A673 (cell line): ENCODE results near the gene CTNNA3. TPM values are rescaled to one million over a fixed set of nuclear protein-coding genes. Genes with fewer than 3 reads are reported as not detected.
A peak's percentile ranks its signal among the peaks of the same experiment; 100 is the strongest.

Experiments used
- BruUV-seq: library from RNA; stranded (reverse); fragments of 400-500 nt; replicated peaks from 2 replicates; lab custom pipeline; 2021; lab: Mats Ljungman, UMichigan
- CTCF ChIA-PET: fragments of 300-600 bp; sonication (Branson Sonifier 250); formaldehyde crosslinking; loops from one replicate; lab custom pipeline; 2022; ENCODE audit warnings: antibody characterized with exemption; lab: Charles Lee
- POLR2A ChIA-PET: fragments of 300-600 bp; sonication (Branson Sonifier 250); formaldehyde crosslinking; loops from one replicate; lab custom pipeline; 2022; ENCODE audit warnings: antibody characterized with exemption; ENCODE audit not compliant: low non-redundant PET; lab: Charles Lee
- DNase-seq: peaks from one replicate; pipeline ENCODE4 v3.0.0-alpha.2; 2015; ENCODE audit warnings: low spot score
- H3K27ac ChIP-seq: fragments of 200-600 bp; sonication (generic); 2 replicates; pipeline ENCODE4 v1.5.1; 2016; ENCODE audit warnings: mixed run types, low read depth, mild to moderate bottlenecking, mixed read lengths, antibody characterized with exemption, low read length; ENCODE audit not compliant: poor library complexity, severe bottlenecking
- H3K27me3 ChIP-seq: fragments of 200-600 bp; sonication (generic); replicated peaks from 2 replicates; pipeline ENCODE4 v1.6.1; 2017; ENCODE audit warnings: mixed run types, low read depth, mild to moderate bottlenecking, mixed read lengths, antibody characterized with exemption, low read length; ENCODE audit not compliant: insufficient read depth, poor library complexity
- H3K36me3 ChIP-seq: fragments of 200-600 bp; sonication (generic); 2 replicates; pipeline ENCODE4 v1.6.1; 2016; ENCODE audit warnings: mixed run types, mild to moderate bottlenecking, mixed read lengths, antibody characterized with exemption, low read length; ENCODE audit not compliant: insufficient read depth, poor library complexity, severe bottlenecking
- H3K4me1 ChIP-seq: fragments of 200-600 bp; sonication (generic); 2 replicates; pipeline ENCODE4 v1.6.1; 2017; ENCODE audit warnings: mixed run types, mild to moderate bottlenecking, mixed read lengths, antibody characterized with exemption, low read length; ENCODE audit not compliant: insufficient read depth, poor library complexity, severe bottlenecking
- H3K4me3 ChIP-seq: fragments of 200-600 bp; sonication (generic); 2 replicates; pipeline ENCODE4 v1.5.1; 2016; ENCODE audit warnings: low read depth, mixed run types, mild to moderate bottlenecking, mixed read lengths, low read length; ENCODE audit not compliant: poor library complexity, severe bottlenecking
- H3K9me3 ChIP-seq: fragments of 200-600 bp; sonication (generic); 2 replicates; pipeline ENCODE4 v1.6.1; 2016; ENCODE audit warnings: mixed run types, low read depth, mild to moderate bottlenecking, mixed read lengths, antibody characterized with exemption, low read length; ENCODE audit not compliant: poor library complexity, severe bottlenecking
- CTCF ChIP-seq: fragments of 300-800, 200-600 bp; sonication (generic); conservative IDR thresholded peaks from 2 replicates; pipeline ENCODE4 v1.5.1; 2017; ENCODE audit warnings: low read depth, mild to moderate bottlenecking, antibody characterized with exemption, low read length, moderate library complexity, mixed read lengths
- EZH2 ChIP-seq: fragments of 200-600 bp; sonication (generic); IDR thresholded peaks from 2 replicates; pipeline ENCODE4 v1.6.1; 2017; ENCODE audit warnings: borderline replicate concordance, low read depth, mild to moderate bottlenecking, mixed read lengths, antibody characterized with exemption, low read length; ENCODE audit not compliant: poor library complexity, severe bottlenecking
- intact Hi-C: fragments of 100-400 bp; cut with micrococcal nuclease; formaldehyde crosslinking; loops from one replicate; pipeline ENCODE4 v1.10.0; 2022; ENCODE audit not compliant: unreplicated experiment
- total RNA-seq: library from RNA; stranded (reverse); gene quantifications from 2 replicates; pipeline ENCODE4 v1.2.3, GENCODE V29; 2021

CTNNA3 gene
- total RNA-seq, 1 experiment from 2014 or later, result not detected

- Histone ChIP-seq H3K4me1 (no peaks in the 10 kb centered on the region), H3K36me3 (no peaks in the 10 kb centered on the region), H3K27me3 (no peaks in the 10 kb centered on the region), H3K27ac (no peak overlapping the region), H3K9me3 (no peaks in the 10 kb centered on the region), H3K4me3 (no peak overlapping the region)
- ChIA-PET CTCF (no interaction called here), POLR2A (no interaction called here)
- TF ChIP-seq CTCF, result no peak
- no peak for TF ChIP-seq EZH2
- no TSS peak for BruUV-seq
- intact Hi-C loops, result no loop called here
- no peak for DNase-seq
These were observed 1480.1 kb downstream of the CTNNA3 start for GRCh38 chr10:66215920-66216319.

- H3K27ac ChIP-seq, result no peak overlapping the region
- no peaks in the 10 kb centered on the region for H3K9me3 ChIP-seq
- ChIA-PET POLR2A (no interaction called here), CTCF (no interaction called here)
- DNase-seq, result peak; percentile 2
- BruUV-seq, result no TSS peak
- intact Hi-C loops, result no loop called here
- no peak overlapping the region for H3K4me3 ChIP-seq
- H3K36me3 ChIP-seq, result no peaks in the 10 kb centered on the region
- no peak for TF ChIP-seq EZH2
- peak; percentile 33; the same call in 1 of the 2 replicates for TF ChIP-seq CTCF
- H3K27me3 ChIP-seq, result no peaks in the 10 kb centered on the region
- no peaks in the 10 kb centered on the region for H3K4me1 ChIP-seq
These were observed 1481.1 kb downstream of the CTNNA3 start for GRCh38 chr10:66214721-66215404.

DNA sequence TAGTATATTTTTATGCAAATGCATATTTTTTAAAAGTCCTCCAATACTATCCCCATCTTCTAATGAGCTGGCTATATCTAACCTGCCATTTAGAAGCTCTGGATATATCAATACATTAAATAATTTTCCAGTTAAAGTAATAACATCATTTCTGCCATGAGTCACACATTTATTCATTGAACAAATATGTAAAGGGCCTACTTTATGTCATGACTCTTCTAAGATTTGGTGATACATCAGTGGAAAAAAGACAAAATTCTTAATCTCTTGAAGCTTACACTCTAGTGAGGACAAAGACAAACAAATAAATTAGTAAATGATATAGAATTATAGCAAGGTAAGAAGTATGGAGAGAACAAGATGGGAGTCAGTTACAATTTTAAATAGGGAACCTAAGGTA lies 1487.0 kb downstream of the CTNNA3 start:
- Histone ChIP-seq H3K36me3 (no peaks in the 10 kb centered on the region), H3K27ac (no peak overlapping the region), H3K27me3 (peaks cover 10% of the 10 kb centered on the region), H3K4me3 (no peak overlapping the region), H3K9me3 (no peaks in the 10 kb centered on the region), H3K4me1 (no peaks in the 10 kb centered on the region)
- no TSS peak for BruUV-seq
- TF ChIP-seq EZH2, result no peak
- no peak for TF ChIP-seq CTCF
- intact Hi-C loops, result no loop called here
- DNase-seq, result no peak
- ChIA-PET POLR2A (no interaction called here), CTCF (no interaction called here)
